Measurements from ENCODE around the gene STXBP1.

DNA sequence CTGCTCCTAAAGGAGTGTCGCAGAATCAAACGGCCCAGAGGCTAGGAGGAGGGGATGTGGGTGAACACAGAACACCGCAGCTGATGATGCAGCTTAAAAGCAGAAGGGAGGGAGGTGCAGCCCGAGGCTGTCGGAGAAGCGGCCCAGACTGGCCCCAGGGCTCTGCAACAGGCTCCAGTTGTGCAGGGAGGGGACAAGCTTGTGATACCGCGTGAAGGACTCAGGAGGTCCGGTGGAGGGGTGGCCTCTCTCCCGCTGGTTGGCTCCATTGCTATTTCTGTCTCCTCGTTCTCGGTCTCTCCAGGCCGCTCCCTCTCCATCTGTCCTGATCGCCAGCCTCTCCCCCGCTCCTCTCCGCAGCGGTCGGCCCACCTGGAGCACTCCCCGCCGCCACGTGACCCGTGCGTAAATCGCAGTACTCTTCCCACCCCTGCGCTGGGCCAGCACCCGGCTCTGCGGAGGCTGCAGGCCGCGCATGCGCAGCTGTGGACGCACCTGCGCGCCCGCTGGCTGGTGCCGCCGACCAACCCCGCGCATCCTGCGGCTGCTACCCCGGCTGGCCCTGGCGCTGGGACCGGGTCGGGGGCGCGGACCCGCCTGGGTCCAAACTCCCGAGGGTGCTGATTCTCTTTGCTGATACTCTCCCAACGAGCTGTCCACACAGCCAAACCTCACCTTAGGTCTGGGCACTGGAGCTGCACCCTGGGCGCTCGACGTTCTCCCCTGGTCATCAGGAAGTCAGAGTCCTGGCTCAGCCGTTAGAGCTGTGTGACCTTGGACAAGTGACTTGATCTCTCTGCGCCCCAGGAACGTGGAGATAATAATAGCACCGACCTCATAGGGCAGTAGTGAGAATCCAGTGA is 3.7 kb upstream of the STXBP1 start:
- TF ChIP-seq POLR2AphosphoS5 (IDR thresholded peaks at IDR 0.05; ENCODE audit: borderline replicate concordance, low read depth, low read length) (no peak), EZH2 (IDR thresholded peaks at IDR 0.05) (no peak)
